KMS-11 (cell line): ENCODE results near the gene ZNF786.

ENCODE experiments used
- H2AFZ ChIP-seq: fragments of 200-600 bp; sonication (generic); 2 replicates; pipeline ENCODE4 v1.6.1; 2016; ENCODE audit warnings: antibody characterized with exemption, mixed run types, low read depth
- H3K27ac ChIP-seq: fragments of 200-600 bp; sonication (generic); 2 replicates; pipeline ENCODE4 v1.6.1; 2016; ENCODE audit warnings: mild to moderate bottlenecking, mixed run types
- H3K27me3 ChIP-seq: fragments of 200-600 bp; sonication (generic); 2 replicates; pipeline ENCODE4 v1.6.1; 2017; ENCODE audit warnings: mild to moderate bottlenecking, low read depth, mixed run types, moderate library complexity; ENCODE audit not compliant: insufficient read depth
- H3K36me3 ChIP-seq: fragments of 200-600 bp; sonication (generic); 2 replicates; pipeline ENCODE4 v1.6.1; 2017; ENCODE audit warnings: mild to moderate bottlenecking, mixed run types; ENCODE audit not compliant: insufficient read depth
- H3K4me1 ChIP-seq: fragments of 200-600 bp; sonication (generic); 2 replicates; pipeline ENCODE4 v1.6.1; 2016; ENCODE audit warnings: mild to moderate bottlenecking, low read depth, mixed run types; ENCODE audit not compliant: poor library complexity, severe bottlenecking
- H3K4me2 ChIP-seq: fragments of 200-600 bp; sonication (generic); 2 replicates; pipeline ENCODE4 v1.7.0; 2016; ENCODE audit warnings: mild to moderate bottlenecking, mixed run types
- H3K4me3 ChIP-seq: fragments of 200-600 bp; sonication (generic); IDR thresholded peaks from 2 replicates; pipeline ENCODE4 v1.6.1; 2017; ENCODE audit warnings: low read depth, low read length, mixed read lengths; ENCODE audit not compliant: insufficient read depth
- H3K79me2 ChIP-seq: fragments of 200-600 bp; sonication (generic); 2 replicates; pipeline ENCODE4 v1.6.1; 2016; ENCODE audit warnings: low read depth, mixed run types; ENCODE audit not compliant: insufficient read depth
- H3K9ac ChIP-seq: fragments of 200-600 bp; sonication (generic); 2 replicates; pipeline ENCODE4 v1.6.1; 2016; ENCODE audit warnings: mild to moderate bottlenecking, mixed run types
- H4K20me1 ChIP-seq: fragments of 200-600 bp; sonication (generic); 2 replicates; pipeline ENCODE4 v1.6.1; 2016; ENCODE audit warnings: mild to moderate bottlenecking, mixed run types; ENCODE audit not compliant: insufficient read depth
- CTCF ChIP-seq: fragments of 200-600 bp; sonication (generic); conservative IDR thresholded peaks from 2 replicates; pipeline ENCODE4 v1.6.1; 2017; ENCODE audit warnings: low read depth, mild to moderate bottlenecking, antibody characterized with exemption, low read length, moderate library complexity, mixed read lengths

ZNF786 gene

GRCh38 chr7:149077594-149077993, 12.9 kb downstream of the ZNF786 start:
- H3K4me1 ChIP-seq = no peaks in the 10 kb centered on the region
- H3K27me3 ChIP-seq = no peaks in the 10 kb centered on the region
- H3K4me2 ChIP-seq = no peak overlapping the region
- no peaks in the 10 kb centered on the region for H4K20me1 ChIP-seq
- H3K79me2 ChIP-seq = no peaks in the 10 kb centered on the region
- H3K9ac ChIP-seq = no peak overlapping the region
- H3K36me3 ChIP-seq = no peaks in the 10 kb centered on the region
- no peak overlapping the region for H3K27ac ChIP-seq
- H2AFZ ChIP-seq = no peak overlapping the region
- TF ChIP-seq CTCF = no peak
- H3K4me3 ChIP-seq = no peak overlapping the region

- no peaks in the 10 kb centered on the region for H3K79me2 ChIP-seq
- no peak overlapping the region for H2AFZ ChIP-seq
- H3K27ac ChIP-seq = no peak overlapping the region
- no peak overlapping the region for H3K4me3 ChIP-seq
- peaks cover 3% of the 10 kb centered on the region; the same call in 1 of the 2 replicates for H3K36me3 ChIP-seq
- no peak overlapping the region for H3K9ac ChIP-seq
- no peaks in the 10 kb centered on the region for H3K27me3 ChIP-seq
- no peaks in the 10 kb centered on the region for H3K4me1 ChIP-seq
- H4K20me1 ChIP-seq = no peaks in the 10 kb centered on the region
- no peak for TF ChIP-seq CTCF
- no peak overlapping the region for H3K4me2 ChIP-seq
Observed at GRCh38 chr7:149075286-149075685, 15.2 kb downstream of the ZNF786 start.

GRCh38 chr7:149074116-149074885, 16.2 kb downstream of the ZNF786 start:
- H2AFZ ChIP-seq = no peak overlapping the region
- H3K4me1 ChIP-seq = no peaks in the 10 kb centered on the region
- H3K4me2 ChIP-seq = no peak overlapping the region
- no peaks in the 10 kb centered on the region for H3K79me2 ChIP-seq
- TF ChIP-seq CTCF = no peak
- peaks cover 3% of the 10 kb centered on the region; the same call in 1 of the 2 replicates for H3K36me3 ChIP-seq
- H3K27me3 ChIP-seq = no peaks in the 10 kb centered on the region
- no peaks in the 10 kb centered on the region for H4K20me1 ChIP-seq
- no peak overlapping the region for H3K9ac ChIP-seq
- no peak overlapping the region for H3K4me3 ChIP-seq
- H3K27ac ChIP-seq = no peak overlapping the region

- Histone ChIP-seq H3K4me2 (no peak overlapping the region), H3K4me1 (no peaks in the 10 kb centered on the region), H2AFZ (no peak overlapping the region), H3K4me3 (no peak overlapping the region), H3K36me3 (peaks cover 3% of the 10 kb centered on the region; the same call in 1 of the 2 replicates), H3K27me3 (no peaks in the 10 kb centered on the region), H4K20me1 (no peaks in the 10 kb centered on the region), H3K27ac (no peak overlapping the region), H3K9ac (no peak overlapping the region), H3K79me2 (no peaks in the 10 kb centered on the region)
- TF ChIP-seq CTCF = no peak
Observed at GRCh38 chr7:149072438-149072775, 18.1 kb downstream of the ZNF786 start.
